ENCODE results near the gene MAF.

GRCh38 chr16:79592186-79592585, 8.4 kb downstream of the MAF start:
- TF ChIP-seq, protein P1, sequence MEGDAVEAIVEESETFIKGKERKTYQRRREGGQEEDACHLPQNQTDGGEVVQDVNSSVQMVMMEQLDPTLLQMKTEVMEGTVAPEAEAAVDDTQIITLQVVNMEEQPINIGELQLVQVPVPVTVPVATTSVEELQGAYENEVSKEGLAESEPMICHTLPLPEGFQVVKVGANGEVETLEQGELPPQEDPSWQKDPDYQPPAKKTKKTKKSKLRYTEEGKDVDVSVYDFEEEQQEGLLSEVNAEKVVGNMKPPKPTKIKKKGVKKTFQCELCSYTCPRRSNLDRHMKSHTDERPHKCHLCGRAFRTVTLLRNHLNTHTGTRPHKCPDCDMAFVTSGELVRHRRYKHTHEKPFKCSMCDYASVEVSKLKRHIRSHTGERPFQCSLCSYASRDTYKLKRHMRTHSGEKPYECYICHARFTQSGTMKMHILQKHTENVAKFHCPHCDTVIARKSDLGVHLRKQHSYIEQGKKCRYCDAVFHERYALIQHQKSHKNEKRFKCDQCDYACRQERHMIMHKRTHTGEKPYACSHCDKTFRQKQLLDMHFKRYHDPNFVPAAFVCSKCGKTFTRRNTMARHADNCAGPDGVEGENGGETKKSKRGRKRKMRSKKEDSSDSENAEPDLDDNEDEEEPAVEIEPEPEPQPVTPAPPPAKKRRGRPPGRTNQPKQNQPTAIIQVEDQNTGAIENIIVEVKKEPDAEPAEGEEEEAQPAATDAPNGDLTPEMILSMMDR (IDR thresholded peaks at IDR 0.05; ENCODE audit: low read depth, low read length) = no peak
- no peak for TF ChIP-seq POLR2A (IDR thresholded peaks at IDR 0.05; ENCODE audit: extremely low read depth, insufficient read length)
- TF ChIP-seq, protein P2, sequence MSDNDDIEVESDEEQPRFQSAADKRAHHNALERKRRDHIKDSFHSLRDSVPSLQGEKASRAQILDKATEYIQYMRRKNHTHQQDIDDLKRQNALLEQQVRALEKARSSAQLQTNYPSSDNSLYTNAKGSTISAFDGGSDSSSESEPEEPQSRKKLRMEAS (IDR thresholded peaks at IDR 0.05; ENCODE audit: low read depth, low read length) = no peak
